Astrocyte (in vitro differentiated cells and primary cell): ENCODE data around the gene LYRM2.

Experiments used
- CTCF ChIP-seq: IDR thresholded peaks from 2 replicates; pipeline ENCODE4 v1.5.1; 2011; ENCODE audit warnings: low read depth, mild to moderate bottlenecking, inconsistent platforms, low read length, moderate library complexity; ENCODE audit not compliant: insufficient read depth
- EZH2 ChIP-seq: IDR thresholded peaks from 2 replicates; pipeline ENCODE4 v1.6.1; 2012; ENCODE audit warnings: mild to moderate bottlenecking, low read length, inconsistent platforms; ENCODE audit not compliant: insufficient read depth

- TF ChIP-seq CTCF (no peak), EZH2 (no peak)
Measured at GRCh38 chr6:89522778-89523177, 115.8 kb downstream of the LYRM2 start.
